Gastrocnemius medialis (tissue), 4 donors: ENCODE data around the gene THADA. TPM values are rescaled to one million over a fixed set of nuclear protein-coding genes. Genes with fewer than 3 reads are reported as not detected.

Experiments used
- ATAC-seq, 2 donors: fragments of 150-250 bp; one replicate each; pipeline ENCODE4 v1.9.1; 2016
- DNase-seq, 2 donors: peaks; one replicate each; pipeline ENCODE4 v3.0.0-alpha.2; 2019
- H3K27ac ChIP-seq, 4 donors: fragments of 200-600 bp; sonication (generic); 1 replicate in 1 of 4; 2 replicates in 3 of 4; pipeline ENCODE4 v1.5.1; 2016 to 2018; ENCODE audit warnings: mild to moderate bottlenecking in 2 of 4, moderate library complexity in 1 of 4
- H3K27me3 ChIP-seq, 3 donors: fragments of 200-600 bp; sonication (generic) in 2 of 3; 1 replicate in 1 of 3; 2 replicates in 2 of 3; pipeline versions ENCODE4 v1.5.1 to v1.6.0; 2016 to 2019; ENCODE audit warnings: mild to moderate bottlenecking in 1 of 3, moderate library complexity in 1 of 3
- H3K36me3 ChIP-seq, 2 donors: fragments of 200-600 bp; sonication (generic) in 1 of 2; one replicate each; pipeline ENCODE4 v1.5.1; 2017 to 2018
- H3K4me1 ChIP-seq, 2 donors: fragments of 200-600 bp; sonication (generic) in 1 of 2; one replicate each; pipeline ENCODE4 v1.5.1; 2016 to 2017; ENCODE audit warnings: mild to moderate bottlenecking in 2 of 2
- H3K4me3 ChIP-seq, 4 donors: fragments of 200-600 bp; sonication (generic) in 3 of 4; 1 replicate in 1 of 4; 2 replicates in 3 of 4; pipeline ENCODE4 v1.5.1; 2016 to 2019; ENCODE audit warnings: mild to moderate bottlenecking in 2 of 4
- H3K9me3 ChIP-seq, 3 donors: fragments of 200-600 bp; sonication (generic) in 2 of 3; 1 replicate in 1 of 3; 2 replicates in 2 of 3; pipeline ENCODE4 v1.5.1; 2016 to 2019
- CTCF ChIP-seq, 5 experiments: fragments of 450-650 bp in 3 of 5; fragments of 200-600 bp in 2 of 5; sonication (generic) in 2 of 5; IDR thresholded peaks in 4 of 5; conservative IDR thresholded peaks in 1 of 5; 1 replicate in 4 of 5; 2 replicates in 1 of 5; pipeline ENCODE4 v1.5.1; 2016 to 2019; ENCODE audit warnings: antibody characterized with exemption in 5 of 5, mild to moderate bottlenecking in 3 of 5, moderate library complexity in 3 of 5
- POLR2A ChIP-seq, 2 donors: fragments of 450-650 bp; IDR thresholded peaks; one replicate each; pipeline ENCODE4 v1.6.1; 2017; ENCODE audit warnings: antibody characterized with exemption in 2 of 2, mild to moderate bottlenecking in 2 of 2, moderate library complexity in 2 of 2
- in situ Hi-C, 4 donors: fragments of 200-750 bp; cut with MboI; loops; one replicate each; pipeline versions ENCODE4 v1.15.0 to v1.8.0; 2017; ENCODE audit warnings: low sequenced_read_pairs in 4 of 4
- intact Hi-C: fragments of 100-400 bp; cut with DNase I; formaldehyde crosslinking; loops from one replicate; pipeline ENCODE4 v1.15.1; 2023; ENCODE audit warnings: low total_unique reads
- total RNA-seq, 4 donors: library from RNA; depleted of rRNA; stranded (reverse); fragments of >200 nt; gene quantifications; one replicate each; pipeline versions ENCODE4 v1.1.0 to v1.2.3, GENCODE V29; 2016

Gene THADA
- total RNA-seq, 4 donors from 2014 or later: 13.6 to 19.0 (median 16.2) TPM

- Histone ChIP-seq H3K27me3 (no peaks in the 10 kb centered on the region), H3K9me3 (no peaks in the 10 kb centered on the region), H3K4me3 (peak overlapping the region in 3 of 4 donors; percentile 37 to 99 (median 94)), H3K27ac (peak overlapping the region; percentile 99 to 100 (median 100)), H3K36me3 (peaks cover 0 to under 1% of the 10 kb centered on the region in 2 donors), H3K4me1 (peaks cover 61 to 64% of the 10 kb centered on the region in 2 donors)
- ATAC-seq (no peak), DNase-seq (peak in 1 of 2 donors; percentile 44)
- intact Hi-C loops (no loop called here), in situ Hi-C loops (loop anchor here in 1 of 4 donors (5.0 kb wide), 1 partner anchor 40 kb away; no protein-coding TSS in a partner anchor)
- peak in 1 of 5 experiments; percentile 2 for TF ChIP-seq CTCF (IDR thresholded peaks at IDR 0.05 in 4 of 5, conservative IDR thresholded peaks at IDR 0.05 in 1 of 5)
- peak in 1 of 2 donors; percentile 49 for TF ChIP-seq POLR2A (IDR thresholded peaks at IDR 0.05)
These were observed 378.3 kb downstream of the THADA start for GRCh38 chr2:43217228-43218154.

DNA sequence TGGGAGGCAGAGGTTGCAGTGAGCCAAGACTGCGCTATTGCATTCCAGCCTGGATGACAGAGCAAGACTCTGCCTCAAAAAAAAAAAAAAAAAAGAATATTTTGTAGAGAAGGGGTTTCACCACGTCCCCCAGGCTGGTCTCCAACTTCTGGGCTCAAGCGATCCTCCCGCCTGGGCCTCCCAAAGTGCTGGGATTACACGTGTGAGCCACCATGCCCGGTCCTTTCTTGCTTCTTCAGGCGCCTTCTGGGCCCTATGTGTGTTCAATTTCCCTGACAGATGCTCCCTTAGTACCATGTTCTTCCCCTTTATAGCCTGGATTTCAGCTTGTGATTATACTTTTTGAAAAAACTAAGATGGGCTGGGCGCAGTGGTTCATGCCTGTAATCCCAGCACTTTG lies 379.2 kb downstream of the THADA start:
- no peak for DNase-seq
- Histone ChIP-seq H3K9me3 (no peaks in the 10 kb centered on the region), H3K4me3 (no peak overlapping the region), H3K4me1 (peaks cover 52 to 56% of the 10 kb centered on the region in 2 donors), H3K27ac (peak overlapping the region; percentile 75 to 100 (median 100)), H3K36me3 (no peaks in the 10 kb centered on the region), H3K27me3 (no peaks in the 10 kb centered on the region)
- ATAC-seq: no peak
- intact Hi-C loops (no loop called here), in situ Hi-C loops (loop anchor here in 1 of 4 donors (5.0 kb wide), 1 partner anchor 39 kb away; no protein-coding TSS in a partner anchor)
- TF ChIP-seq POLR2A (IDR thresholded peaks at IDR 0.05) (no peak), CTCF (IDR thresholded peaks at IDR 0.05 in 4 of 5, conservative IDR thresholded peaks at IDR 0.05 in 1 of 5) (no peak)

DNA sequence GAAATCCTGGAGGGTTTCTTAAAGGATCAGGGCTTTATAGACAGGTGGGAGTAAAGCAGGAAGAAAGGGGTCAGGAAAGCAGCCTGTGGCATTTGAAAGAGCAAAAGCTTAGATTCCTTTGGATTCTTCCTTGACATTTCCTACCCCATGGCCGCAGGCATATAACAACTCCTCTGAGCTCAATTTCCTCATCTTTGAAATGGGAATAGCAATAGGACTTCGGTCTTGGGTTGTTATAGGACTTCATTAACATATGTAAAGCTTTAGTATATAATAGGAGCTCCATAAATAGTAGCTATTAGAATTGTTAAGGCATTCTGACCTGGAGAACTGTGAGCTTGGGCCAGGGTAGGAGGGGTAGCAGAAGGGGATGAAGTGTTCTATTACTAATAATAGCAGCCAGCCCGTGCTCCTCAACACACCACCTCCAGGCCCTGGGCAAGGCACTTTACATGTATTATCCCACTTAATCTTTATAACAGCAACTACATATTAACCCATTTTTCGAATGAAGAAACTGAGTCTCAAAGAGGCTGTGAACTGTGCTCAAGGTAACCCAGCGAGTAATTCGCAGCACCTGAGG lies 380.1 kb downstream of the THADA start:
- Histone ChIP-seq H3K9me3 (no peaks in the 10 kb centered on the region), H3K4me3 (no peak overlapping the region), H3K4me1 (peaks cover 43 to 47% of the 10 kb centered on the region in 2 donors), H3K27ac (peak overlapping the region; percentile 75 to 100 (median 100)), H3K27me3 (no peaks in the 10 kb centered on the region), H3K36me3 (no peaks in the 10 kb centered on the region)
- peak in 1 of 2 donors; percentile 32 for DNase-seq
- no peak for TF ChIP-seq CTCF (IDR thresholded peaks at IDR 0.05 in 4 of 5, conservative IDR thresholded peaks at IDR 0.05 in 1 of 5)
- TF ChIP-seq POLR2A (IDR thresholded peaks at IDR 0.05): no peak
- intact Hi-C loops (no loop called here), in situ Hi-C loops (loop anchor here in 1 of 4 donors (5.0 kb wide), 1 partner anchor 38 kb away; no protein-coding TSS in a partner anchor)
- ATAC-seq: peak in 1 of 2 donors; percentile 55

DNA sequence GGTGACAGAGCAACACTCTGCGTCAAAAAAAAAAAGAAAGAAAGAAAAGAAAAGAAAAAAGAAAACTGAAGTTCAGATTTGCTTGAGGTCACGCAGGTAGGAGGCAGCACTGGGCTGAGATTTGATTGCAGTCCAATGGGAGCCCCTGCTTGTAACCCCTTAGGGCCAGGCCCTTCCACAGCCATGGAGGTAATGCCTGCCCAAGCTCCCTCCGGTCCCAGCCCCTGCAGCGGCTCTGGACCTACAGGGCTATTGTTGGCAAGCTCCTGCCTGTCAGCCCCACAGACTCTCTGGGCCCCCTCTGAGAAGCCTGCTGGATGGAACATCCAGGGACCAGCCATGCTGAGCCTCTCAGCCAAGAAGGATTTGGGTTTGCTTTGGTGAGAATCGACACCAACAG lies 381.6 kb downstream of the THADA start:
- DNase-seq: no peak
- in situ Hi-C loops: no loop called here

More for the DNA sequence above, 381.6 kb downstream of the THADA start:
- ATAC-seq: no peak
- Histone ChIP-seq H3K4me1 (peaks cover 31 to 35% of the 10 kb centered on the region in 2 donors), H3K27me3 (no peaks in the 10 kb centered on the region), H3K27ac (peak overlapping the region in 3 of 4 donors; percentile 4 to 100 (median 99)), H3K36me3 (no peaks in the 10 kb centered on the region), H3K4me3 (no peak overlapping the region), H3K9me3 (no peaks in the 10 kb centered on the region)
- intact Hi-C loops: no loop called here
- no peak for TF ChIP-seq CTCF (IDR thresholded peaks at IDR 0.05 in 4 of 5, conservative IDR thresholded peaks at IDR 0.05 in 1 of 5)
- TF ChIP-seq POLR2A (IDR thresholded peaks at IDR 0.05): no peak
